GM19099 (cell line): ENCODE measurements around the gene JKAMP.

Experiments used
- POLR2A ChIP-seq: IDR thresholded peaks from 3 replicates; pipeline ENCODE4 v1.6.1; 2011; ENCODE audit warnings: low read depth; ENCODE audit not compliant: insufficient read length; ENCODE audit errors: extremely low read depth

Gene JKAMP

GRCh38 chr14:59483819-59484638 lies at the start of gene JKAMP, which contains the start of gene L3HYPDH:
JKAMP (plus strand) TSS chr14:59484517; CDS start chr14:59484590, 73 bp downstream.
L3HYPDH (minus strand) TSS chr14:59484408; CDS start chr14:59484316, 92 bp downstream.
- TF ChIP-seq POLR2A: peak; percentile 91

GRCh38 chr14:59435101-59435500 lies 49.2 kb upstream of the JKAMP start:
- no peak for TF ChIP-seq POLR2A

- TF ChIP-seq POLR2A: no peak
Measured at GRCh38 chr14:59435987-59436386, 48.3 kb upstream of the JKAMP start.

DNA sequence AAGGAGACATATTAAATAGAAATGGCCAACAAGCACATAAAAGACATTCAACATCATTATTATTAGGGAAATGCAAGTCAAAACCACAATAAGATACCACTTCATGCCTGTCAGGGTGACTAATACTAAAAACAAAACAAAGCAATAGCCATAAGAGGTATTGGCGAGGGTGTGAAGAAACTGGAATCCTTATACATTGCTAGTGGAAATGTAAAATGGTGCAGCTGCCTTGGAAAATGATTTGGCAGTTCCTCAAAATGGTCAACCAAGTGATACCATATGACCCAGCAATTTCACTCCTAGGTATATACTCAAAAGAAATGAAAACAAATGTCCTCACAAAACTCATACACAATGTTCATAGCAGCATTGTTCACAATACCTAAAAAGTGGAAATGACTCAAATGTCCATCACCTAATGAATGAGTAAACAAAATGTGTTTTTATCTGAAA lies 46.1 kb upstream of the JKAMP start:
- TF ChIP-seq POLR2A: no peak

- no peak for TF ChIP-seq POLR2A
Measured at GRCh38 chr14:59439256-59439965, 44.9 kb upstream of the JKAMP start.

DNA sequence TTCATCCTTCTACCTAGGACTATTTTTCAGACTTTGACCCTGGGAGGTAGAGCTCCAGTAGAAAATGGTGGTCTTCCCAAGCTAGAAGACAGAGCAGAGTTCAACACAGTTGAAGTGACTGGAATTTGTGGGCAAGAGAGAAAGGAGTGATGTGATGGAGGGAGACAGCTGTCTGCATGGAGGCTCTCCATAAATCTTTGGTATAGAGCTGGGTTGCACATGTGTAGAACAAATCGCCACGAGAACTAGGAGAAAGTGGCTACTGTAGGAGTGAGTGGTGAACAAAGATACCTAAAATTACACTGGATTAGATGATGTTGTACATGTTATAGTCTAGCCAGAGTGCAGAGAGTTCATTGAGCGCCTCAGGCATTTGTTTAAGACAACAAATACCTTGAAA lies 33.6 kb upstream of the JKAMP start:
- TF ChIP-seq POLR2A: no peak

DNA sequence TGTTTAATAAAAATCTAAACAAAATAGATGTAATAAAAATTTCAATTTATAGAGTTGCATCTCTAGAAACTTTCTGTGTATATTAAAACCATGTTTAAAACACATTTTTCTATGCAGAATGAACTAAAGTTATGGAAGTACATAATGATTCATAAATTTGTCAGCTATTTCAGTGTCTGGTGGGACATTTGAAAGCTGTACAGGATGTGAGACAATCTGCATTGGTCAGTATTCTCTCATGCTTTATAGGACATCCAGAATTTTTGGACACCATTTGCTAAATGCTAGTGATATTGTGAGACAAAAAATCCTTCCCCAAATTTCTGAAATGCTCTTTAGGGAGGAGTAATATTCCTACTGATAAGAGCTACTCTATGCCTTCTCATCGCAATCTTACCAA lies 32.5 kb upstream of the JKAMP start:
- TF ChIP-seq POLR2A: no peak

- TF ChIP-seq POLR2A: no peak
Measured at GRCh38 chr14:59454139-59454538, 30.2 kb upstream of the JKAMP start.

- TF ChIP-seq POLR2A: no peak
Measured at GRCh38 chr14:59455411-59455810, 28.9 kb upstream of the JKAMP start.

DNA sequence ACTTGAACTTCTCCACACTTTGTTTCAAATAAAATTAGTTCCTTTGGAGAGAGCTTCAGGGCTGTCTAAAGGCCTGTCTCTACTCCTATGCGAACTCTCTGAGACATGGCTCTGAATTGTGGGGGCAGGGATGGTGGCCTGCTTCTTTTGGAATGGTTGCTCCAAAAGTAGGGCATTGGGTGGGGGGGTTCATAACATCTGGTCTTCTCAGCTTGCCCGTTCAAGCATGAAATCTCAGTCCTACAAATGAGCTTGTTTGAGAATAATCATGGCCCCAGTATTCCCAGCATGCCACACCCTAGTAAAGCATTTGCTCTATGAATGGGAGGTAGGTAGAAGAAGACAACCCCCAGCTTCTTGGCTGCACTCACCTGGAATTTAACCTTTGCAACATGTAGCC lies 25.8 kb upstream of the JKAMP start:
- TF ChIP-seq POLR2A: no peak

DNA sequence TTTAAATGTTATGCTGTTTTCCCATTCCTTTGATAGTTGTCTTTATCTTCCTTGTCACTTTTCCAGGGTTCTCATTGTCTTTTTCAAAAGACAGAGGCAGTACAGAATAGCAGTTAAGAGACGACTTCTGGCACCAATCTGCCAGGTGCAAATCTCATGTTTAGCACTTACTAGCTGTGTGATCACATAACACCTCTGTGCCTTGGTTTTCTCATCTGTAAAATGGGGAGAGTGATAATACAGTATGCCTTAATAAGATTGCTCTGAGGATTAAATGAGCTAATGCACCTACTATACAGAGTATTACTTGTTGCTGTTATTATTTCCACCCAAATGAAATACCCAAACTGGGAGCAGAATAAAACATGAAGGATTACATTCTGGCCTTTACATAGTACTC lies 23.9 kb upstream of the JKAMP start:
- no peak for TF ChIP-seq POLR2A

- TF ChIP-seq POLR2A: no peak
Measured at GRCh38 chr14:59461891-59462290, 22.4 kb upstream of the JKAMP start.

DNA sequence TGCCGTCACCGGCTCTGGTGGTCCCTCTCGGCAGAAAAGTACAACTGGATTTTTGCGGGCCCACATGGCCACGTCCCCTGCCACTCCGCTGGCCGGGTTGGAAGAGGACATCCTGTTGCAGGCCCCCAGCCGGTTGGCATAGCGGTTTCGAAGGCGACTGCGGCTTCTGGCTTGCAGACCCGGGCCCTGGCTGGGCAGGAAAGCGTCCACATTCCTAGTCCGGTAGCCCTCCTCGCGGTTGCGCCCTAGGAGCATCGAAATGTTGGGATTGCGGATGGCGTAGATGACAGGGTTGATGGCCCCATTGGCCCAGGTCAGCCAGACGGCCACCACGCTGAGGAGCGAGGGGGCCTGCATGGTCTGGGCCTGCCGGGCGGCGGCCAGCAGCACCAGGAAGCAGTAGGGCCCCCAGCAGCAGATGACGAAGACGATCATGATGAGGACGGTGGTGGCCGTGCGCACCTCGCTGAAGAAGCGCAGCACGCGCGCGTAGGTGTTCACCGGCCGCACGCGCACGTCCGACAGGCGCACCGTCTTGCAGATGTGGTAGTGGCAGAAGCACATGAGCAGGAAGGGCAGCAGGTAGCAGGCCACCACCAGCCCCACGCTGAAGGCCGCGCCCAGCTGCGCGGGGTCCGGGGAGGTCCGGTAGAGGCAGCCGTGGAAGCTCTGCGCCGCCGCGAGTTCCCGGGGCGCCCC lies 20.4 kb upstream of the JKAMP start:
- TF ChIP-seq POLR2A: no peak

GRCh38 chr14:59464486-59465315 lies 19.6 kb upstream of the JKAMP start:
- no peak for TF ChIP-seq POLR2A
